ENCODE measurements around the gene NTM.

NTM gene

DNA sequence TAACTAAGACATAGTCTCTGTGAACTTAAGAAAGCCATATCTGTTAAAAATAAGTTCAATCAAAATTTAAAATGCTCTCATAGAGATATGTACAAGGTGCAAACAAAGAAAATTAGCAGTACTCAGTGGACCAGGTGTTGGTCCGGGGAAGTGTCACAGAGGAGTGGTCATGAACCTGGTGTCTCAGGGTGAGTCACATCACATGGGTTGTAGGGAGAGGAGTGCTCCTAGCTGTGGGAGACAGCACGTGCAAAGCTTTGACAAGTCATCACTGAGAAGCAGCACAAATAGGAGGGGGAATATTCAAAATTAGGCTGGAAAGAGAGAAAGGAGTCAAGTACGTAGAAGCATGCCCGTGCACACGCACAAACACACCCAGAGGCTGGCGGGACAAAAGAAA is 438.1 kb downstream of the NTM start:
- no peak for DNase-seq

- no peak for DNase-seq
These were observed 438.9 kb downstream of the NTM start for GRCh38 chr11:131809203-131809918.

DNA sequence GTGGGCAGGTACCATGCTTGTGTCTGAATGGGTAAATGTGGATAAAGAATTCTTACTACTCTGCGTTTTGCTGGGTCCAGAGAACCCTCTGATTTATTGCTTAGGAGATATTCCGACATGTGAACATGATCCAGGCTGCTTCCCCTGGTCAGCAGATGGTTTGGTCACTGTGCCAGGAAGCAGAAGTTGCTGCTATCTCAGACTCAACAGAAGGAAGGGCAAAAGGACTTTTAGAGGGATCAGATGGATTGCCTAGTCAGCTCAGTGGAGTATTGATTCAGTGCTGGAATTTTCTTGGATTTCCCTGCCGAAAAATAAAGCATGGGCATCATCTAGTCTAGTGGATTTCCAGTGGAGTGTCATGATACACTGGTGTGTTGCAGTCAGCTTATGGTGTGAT is 440.1 kb downstream of the NTM start:
- no peak for DNase-seq

GRCh38 chr11:131811383-131811782 is 441.0 kb downstream of the NTM start:
- DNase-seq, result no peak

DNA sequence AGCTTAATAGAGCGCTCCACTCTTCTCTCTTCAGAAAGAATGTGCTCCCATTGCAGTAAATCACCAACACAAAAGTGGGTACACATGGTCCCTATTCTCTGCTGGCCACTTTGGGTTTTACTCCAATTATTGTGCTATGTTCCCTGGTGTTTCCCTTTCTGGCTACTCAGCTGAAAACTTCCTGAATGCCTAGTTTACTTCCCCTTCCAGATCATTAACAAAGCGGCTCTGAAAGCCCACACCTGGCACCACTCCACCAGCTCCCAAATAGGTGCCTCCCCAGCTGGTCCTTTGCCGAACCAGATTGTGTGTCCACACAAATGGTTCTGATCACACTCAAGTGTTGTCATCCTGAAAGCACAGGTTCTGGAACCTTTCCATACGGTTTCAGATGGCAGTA is 443.7 kb downstream of the NTM start:
- no peak for DNase-seq

DNA sequence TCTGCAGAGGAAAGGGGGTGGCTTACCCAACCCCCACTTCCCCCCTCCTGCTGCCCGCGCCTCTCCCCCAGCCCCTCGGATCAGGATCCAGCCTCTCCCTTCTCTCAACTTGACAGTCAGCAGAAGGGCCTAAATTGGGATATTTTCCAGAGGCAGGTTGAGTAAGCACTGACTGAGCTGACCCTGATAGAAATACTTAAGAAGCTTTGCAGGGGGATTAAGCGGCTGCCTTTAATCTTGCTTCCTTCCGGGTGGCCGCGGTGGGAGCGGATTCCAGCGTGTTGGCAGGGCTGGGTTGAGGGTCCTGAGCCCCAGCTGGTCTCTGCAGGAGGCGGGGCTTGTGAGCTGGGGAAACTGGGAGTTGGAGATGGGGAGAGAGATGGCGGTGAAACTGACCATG is 445.2 kb downstream of the NTM start:
- DNase-seq, result no peak

- no peak for DNase-seq
These were observed 445.6 kb downstream of the NTM start for GRCh38 chr11:131816051-131816450.

DNA sequence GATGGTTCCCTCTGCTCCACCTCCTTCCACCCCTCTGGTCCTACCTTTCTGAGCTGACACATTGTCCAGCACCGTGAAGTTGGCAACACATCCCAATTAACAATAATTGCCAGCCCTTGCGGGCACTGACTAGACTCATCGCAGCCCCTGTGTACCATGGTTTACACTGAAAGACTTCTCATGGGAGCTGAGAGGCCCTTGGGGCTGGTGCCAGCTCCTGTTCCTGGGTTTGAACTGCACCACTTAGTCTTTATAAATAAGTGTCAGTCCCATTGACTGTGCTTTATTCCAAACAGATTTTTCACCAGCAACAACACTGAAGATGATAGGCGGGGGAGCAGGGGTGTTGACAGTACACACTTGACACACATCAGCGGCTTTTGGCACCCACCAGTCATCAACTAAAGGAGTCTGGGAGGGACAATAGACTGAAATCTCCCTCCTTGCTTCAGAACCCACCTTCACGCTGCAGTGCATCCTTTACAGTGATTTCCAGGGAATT is 447.3 kb downstream of the NTM start:
- DNase-seq, result no peak

DNA sequence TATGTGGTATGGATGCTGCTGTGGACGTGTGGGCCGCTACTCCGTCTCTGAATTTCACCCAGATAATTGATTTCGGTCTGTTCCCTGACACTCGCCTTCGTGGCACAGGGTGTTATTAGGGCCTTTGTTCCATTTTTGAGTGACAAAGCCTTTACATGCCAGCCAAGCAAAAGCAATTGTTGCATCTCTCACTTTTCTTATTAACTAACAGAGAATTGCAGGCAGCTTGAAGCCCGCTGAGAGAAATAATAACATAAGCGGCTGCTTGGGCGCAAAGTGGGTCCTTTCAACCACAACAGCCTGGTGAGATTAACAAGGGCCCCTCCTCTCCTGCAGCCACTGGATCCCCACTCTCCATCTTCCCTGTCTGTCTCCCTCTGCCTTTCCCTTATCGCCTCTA is 449.4 kb downstream of the NTM start:
- DNase-seq, result no peak

DNA sequence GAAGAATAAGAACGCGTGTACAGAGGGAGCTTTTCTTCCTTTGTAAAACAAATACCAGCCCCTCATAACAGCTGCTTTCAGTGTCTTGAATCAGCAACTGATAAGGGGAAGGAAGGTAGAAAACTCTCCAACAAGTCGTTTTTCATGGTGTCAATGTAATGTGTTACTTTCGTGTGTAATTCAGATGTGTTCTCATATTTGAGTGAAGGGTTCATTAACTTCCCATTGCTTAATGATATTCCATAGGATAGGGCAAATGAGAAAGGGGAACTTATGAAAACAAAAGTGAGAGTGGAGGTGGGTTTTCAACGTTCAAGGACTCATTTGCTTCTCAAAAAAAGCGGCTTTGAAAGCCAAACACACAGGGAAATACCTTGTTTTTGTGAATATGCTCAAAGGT is 452.1 kb downstream of the NTM start:
- no peak for DNase-seq

DNA sequence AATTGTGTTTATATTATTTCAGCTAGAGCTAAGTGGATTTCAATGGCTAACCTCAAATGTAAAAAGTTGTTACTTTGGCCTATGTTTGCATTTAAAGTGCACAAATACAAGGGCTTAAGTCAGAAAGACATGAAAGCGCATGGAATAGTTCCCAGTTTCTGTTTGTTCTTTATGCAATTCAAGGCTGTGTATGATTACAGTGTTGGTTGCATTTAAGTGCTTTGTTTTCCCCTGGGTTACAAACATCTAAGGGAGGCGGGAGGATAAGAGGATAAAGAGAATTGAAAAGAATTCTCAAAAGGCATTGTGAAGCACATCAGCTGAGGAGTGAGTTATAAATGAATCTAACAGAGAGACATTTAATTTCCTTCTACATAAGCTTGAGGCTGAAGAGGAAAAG is 453.4 kb downstream of the NTM start:
- DNase-seq, result no peak

- no peak for DNase-seq
These were observed 454.4 kb downstream of the NTM start for GRCh38 chr11:131824771-131825170.

- no peak for DNase-seq
These were observed 457.0 kb downstream of the NTM start for GRCh38 chr11:131827430-131827829.

DNA sequence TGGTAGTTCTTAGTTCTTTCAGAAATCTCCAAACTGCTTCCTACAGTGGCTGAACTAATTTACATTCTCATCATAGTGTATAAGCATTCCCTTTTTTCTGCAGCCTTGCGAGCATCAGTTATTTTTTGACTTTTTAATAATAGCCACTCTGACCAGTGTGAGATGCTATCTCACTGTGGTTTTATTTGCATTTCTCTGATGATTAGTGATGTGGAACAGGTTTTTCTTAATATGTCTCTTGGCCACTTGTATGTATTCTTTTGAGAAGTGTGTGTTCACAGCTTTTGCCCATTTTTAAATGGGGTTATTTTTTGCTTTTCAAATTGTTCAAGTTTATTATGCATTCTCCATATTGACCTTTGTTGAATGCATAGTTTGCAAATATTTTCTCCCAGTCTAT is 459.3 kb downstream of the NTM start:
- DNase-seq, result no peak

- no peak for DNase-seq
These were observed 461.7 kb downstream of the NTM start for GRCh38 chr11:131832079-131832478.

- DNase-seq, result no peak
These were observed 463.0 kb downstream of the NTM start for GRCh38 chr11:131833366-131833765.

DNA sequence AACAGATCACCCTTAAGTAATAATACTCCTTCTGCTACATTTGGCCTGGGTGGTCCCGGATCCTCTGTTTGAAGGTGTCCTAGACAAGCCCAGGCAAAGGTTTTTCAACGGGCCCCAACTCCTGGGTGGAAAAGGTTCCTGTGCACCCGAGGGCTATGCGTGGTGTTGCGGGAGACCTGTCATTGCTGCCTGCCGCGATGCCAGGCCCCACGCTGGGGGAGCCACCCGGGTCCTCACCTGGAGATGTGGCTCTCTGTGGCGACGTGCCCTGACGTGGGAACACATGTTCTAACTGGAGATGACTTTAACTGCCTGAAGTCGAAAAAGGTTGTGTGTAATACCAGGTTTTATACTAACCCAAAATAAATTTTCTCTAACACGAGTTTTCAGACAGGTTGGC is 467.1 kb downstream of the NTM start:
- DNase-seq, result no peak

GRCh38 chr11:131838016-131838415 is 467.6 kb downstream of the NTM start:
- DNase-seq, result no peak

DNA sequence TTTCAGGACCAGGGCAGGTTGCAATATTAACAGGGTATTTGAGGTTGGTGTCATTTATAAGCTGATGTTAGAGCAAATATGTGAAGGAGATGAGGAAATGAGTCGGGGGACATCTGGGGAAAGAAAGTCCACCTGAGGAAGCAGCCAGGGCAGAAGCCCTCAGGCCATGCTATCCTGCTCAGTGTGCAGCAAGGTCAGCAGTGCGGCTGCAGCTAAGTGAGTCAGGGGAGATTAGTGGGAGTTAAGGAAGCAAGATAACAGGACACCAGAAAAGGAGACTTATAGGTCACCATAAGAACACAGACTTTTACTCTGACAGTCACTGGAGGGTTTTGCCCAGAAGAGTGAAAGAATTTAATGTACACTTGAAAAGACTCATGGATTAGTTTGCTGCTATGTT is 468.9 kb downstream of the NTM start:
- DNase-seq, result no peak

DNA sequence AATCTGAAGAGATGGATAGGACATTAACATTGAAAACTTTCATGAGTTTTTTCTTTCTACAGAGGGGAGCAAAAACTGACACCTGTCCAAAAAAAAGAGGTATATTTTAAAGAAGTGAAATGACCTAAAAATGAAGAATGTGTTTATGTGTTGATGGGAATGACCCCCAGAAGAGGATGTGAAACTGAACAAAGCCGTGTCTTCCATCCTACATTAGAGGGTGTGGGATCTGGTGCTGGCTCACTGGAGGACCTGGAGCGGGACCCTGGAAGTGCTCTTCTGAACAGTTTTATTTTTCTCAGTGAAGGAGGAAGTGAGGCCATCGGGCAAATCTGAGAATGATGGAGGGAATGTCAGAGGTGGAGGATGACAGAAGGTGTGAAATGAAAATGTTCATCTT is 470.1 kb downstream of the NTM start:
- DNase-seq, result no peak

DNA sequence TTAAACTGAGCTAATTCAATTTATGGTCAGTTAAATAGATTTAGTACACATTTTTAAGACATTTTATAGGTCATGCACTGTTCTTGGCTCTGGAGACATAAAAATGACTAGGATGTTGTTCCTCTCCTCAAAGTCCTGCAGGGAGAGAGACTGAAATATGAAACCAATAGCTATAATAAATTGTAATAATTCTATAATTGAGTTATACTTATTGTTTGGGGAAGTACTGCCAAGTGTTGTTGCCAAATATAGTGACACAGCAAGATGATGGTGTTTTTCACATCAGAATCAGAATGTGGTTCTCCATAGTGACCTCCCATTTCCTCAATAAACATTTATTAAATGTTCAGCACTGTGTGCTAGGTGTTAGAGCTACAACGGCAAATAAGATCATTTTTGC is 470.6 kb downstream of the NTM start:
- no peak for DNase-seq

DNA sequence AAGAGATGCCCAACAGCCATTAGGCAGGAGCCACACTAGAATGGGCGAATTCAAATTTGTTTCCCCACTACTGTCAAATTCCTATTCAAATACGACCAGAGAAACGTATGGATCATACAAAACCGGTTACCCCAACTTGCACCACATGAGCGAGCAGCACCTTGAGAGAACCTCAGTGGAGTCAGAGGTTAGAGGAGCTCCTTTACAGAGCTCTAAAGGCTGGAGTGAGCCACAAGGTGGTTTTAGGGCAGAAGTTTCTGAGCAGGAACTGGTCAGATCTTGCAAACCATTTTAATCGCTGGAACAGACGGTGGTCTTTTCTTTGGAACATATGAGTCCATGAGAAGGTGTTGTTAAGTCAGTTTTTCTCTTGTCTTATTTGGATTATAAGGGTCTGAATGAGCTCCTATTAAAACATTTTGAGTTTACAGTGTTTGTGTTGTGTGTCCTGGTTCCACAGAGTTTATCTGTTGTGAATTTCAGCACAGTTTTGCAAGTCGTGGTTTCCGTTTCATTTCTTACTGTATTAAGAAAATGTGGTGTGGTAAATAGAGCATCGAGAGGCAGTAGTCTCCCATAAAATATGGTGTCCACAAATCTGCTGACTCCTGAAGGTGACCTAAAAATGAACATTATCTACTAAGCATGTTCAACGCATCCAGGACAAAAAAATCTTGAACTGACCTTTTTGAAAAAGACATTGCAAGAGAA is 471.7 kb downstream of the NTM start:
- no peak for DNase-seq

DNA sequence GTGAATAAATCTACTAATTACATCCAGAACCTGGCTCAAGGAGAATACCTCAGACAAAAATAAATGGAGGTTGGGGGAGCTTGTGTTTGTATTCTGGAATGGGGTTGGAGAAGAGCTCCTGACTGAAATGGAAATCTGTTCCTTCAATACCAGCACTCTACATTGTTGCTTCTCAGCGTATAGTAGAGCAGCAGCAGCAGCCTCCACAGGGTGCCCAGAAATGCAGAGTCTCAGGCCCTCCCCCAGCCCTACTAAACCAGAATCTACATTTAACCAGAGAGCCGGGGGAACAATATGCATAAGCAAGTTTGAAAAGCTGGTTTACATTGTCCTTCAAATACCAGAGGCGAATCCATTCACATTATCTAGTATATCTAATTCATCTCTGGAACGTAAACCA is 474.8 kb downstream of the NTM start:
- DNase-seq, result no peak

DNA sequence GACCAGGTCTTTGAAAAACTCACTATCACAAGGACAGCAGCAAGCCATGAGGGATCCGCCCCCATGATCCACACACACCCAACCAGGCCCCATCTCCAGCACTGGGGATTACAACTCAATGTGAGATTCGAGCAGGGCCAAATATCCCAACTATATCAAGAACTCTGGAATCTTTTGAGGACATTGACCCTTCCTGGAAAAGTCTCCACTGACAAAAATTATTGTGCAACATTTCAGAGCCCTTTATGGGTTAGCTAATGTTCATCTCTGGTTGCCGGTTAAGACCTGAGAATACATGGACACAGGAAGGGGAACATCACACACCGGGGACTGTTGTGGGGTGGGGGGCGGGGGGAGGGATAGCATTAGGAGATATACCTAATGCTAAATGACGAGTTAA is 479.1 kb downstream of the NTM start:
- no peak for DNase-seq

- DNase-seq, result no peak
These were observed 480.1 kb downstream of the NTM start for GRCh38 chr11:131850507-131850906.

Data from NCI-H446 (cell line).